Type B pancreatic cell (in vitro differentiated cells): ENCODE results near the gene KCNT2. TPM values are rescaled to one million over a fixed set of nuclear protein-coding genes. Genes with fewer than 3 reads are reported as not detected.
A peak's percentile ranks its signal among the peaks of the same experiment; 100 is the strongest.

ENCODE experiments used
- DNase-seq: peaks from one replicate; pipeline ENCODE4 v3.0.0; 2021; ENCODE audit warnings: mixed read lengths; ENCODE audit not compliant: unreplicated experiment; ENCODE audit errors: extremely low spot score
- H3K27ac Mint-ChIP-seq: 2 replicates; pipeline ENCODE4 v1.8.0; 2021; ENCODE audit warnings: mild to moderate bottlenecking, mixed read lengths
- H3K27me3 Mint-ChIP-seq: 2 replicates; pipeline ENCODE4 v1.8.0; 2021; ENCODE audit warnings: mixed read lengths
- H3K36me3 Mint-ChIP-seq: 2 replicates; pipeline ENCODE4 v1.8.0; 2021; ENCODE audit warnings: mixed read lengths
- H3K4me1 Mint-ChIP-seq: one replicate; pipeline ENCODE4 v1.8.0; 2021; ENCODE audit warnings: mixed read lengths; ENCODE audit not compliant: unreplicated experiment
- H3K4me3 Mint-ChIP-seq: 2 replicates; pipeline ENCODE4 v1.8.0; 2021; ENCODE audit warnings: mild to moderate bottlenecking, mixed read lengths
- H3K9me3 Mint-ChIP-seq: 2 replicates; pipeline ENCODE4 v1.8.0; 2021; ENCODE audit warnings: mixed read lengths
- total RNA-seq: library from RNA; stranded (reverse); gene quantifications from 2 replicates; pipeline ENCODE4 v1.2.1, GENCODE V29; 2021; ENCODE audit warnings: low replicate concordance
- TF ChIP-seq, protein P1 (sequence below): fragments of 200-600 bp; sonication (generic); conservative IDR thresholded peaks from 2 replicates; pipeline ENCODE4 v1.5.0; 2021; ENCODE audit warnings: antibody characterized with exemption, mild to moderate bottlenecking

Gene KCNT2
- total RNA-seq, 1 donor from 2014 or later: 10.9 TPM

DNA sequence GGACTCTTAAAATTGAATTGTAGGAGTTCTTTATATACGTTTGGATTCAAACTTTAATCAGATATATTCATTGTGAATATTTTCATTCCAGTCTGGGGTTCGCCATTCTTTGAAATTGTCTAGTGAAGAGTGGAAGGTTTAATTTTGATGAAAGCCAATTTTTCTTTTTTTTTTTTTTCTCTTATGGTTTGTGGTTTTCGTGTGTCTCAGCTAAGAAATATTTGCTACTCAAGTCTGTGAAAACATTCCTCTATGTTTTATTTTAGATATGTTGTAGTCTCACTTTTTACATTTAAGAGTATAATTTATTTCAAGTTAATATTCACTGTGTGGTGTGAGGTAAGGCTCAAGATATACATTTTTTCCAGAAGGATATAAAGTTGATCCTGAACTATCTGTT, 220.5 kb downstream of the KCNT2 start:
- no peak for DNase-seq
- no peaks in the 10 kb centered on the region for H3K4me1 Mint-ChIP-seq
- H3K4me3 Mint-ChIP-seq: no peak overlapping the region
- TF ChIP-seq, protein P1, sequence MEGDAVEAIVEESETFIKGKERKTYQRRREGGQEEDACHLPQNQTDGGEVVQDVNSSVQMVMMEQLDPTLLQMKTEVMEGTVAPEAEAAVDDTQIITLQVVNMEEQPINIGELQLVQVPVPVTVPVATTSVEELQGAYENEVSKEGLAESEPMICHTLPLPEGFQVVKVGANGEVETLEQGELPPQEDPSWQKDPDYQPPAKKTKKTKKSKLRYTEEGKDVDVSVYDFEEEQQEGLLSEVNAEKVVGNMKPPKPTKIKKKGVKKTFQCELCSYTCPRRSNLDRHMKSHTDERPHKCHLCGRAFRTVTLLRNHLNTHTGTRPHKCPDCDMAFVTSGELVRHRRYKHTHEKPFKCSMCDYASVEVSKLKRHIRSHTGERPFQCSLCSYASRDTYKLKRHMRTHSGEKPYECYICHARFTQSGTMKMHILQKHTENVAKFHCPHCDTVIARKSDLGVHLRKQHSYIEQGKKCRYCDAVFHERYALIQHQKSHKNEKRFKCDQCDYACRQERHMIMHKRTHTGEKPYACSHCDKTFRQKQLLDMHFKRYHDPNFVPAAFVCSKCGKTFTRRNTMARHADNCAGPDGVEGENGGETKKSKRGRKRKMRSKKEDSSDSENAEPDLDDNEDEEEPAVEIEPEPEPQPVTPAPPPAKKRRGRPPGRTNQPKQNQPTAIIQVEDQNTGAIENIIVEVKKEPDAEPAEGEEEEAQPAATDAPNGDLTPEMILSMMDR: no peak
- H3K9me3 Mint-ChIP-seq: no peaks in the 10 kb centered on the region
- no peaks in the 10 kb centered on the region for H3K27me3 Mint-ChIP-seq
- no peak overlapping the region for H3K27ac Mint-ChIP-seq
- H3K36me3 Mint-ChIP-seq: peaks cover 4% of the 10 kb centered on the region

DNA sequence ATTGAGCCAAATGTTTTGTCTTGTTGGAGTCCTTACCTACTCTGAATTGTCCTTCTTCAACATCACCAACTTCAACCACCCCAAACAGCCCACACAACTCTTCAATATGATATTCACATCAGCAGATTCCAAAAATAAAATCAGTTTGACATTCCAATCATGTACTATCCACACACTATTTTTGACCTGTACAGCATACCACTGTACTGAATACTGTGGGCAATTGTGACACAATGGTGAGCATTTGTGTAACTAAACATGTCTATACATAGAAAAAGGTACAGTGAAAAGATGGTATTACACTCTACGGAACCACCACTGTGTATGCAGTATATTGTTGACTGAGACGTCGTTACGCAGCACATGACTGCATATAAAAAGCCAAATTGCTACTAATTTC, 223.1 kb downstream of the KCNT2 start:
- TF ChIP-seq, protein P1: no peak
- Mint-ChIP-seq H3K27me3 (no peaks in the 10 kb centered on the region), H3K9me3 (no peaks in the 10 kb centered on the region), H3K4me1 (peaks cover 3% of the 10 kb centered on the region), H3K4me3 (no peak overlapping the region), H3K36me3 (peaks cover 4% of the 10 kb centered on the region), H3K27ac (no peak overlapping the region)
- no peak for DNase-seq

DNA sequence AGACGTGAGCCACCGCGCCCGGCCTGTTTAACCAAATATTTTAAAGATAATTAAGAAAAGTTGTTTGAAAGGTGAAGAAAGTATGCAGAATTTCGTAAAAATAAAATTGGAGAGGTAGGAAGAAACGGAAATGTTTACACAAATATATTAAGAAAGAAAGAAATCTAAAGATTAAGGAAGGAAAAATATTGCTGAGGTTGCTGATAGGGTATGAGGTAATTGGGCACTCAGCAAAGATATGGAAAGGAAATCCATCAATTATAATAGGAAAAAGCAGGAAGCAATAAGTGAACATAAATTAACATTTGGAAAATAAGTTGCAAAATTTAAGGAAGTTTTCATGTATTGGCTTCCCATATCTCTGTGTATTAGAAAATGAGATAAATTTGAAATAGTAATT, 225.9 kb downstream of the KCNT2 start:
- Mint-ChIP-seq H3K36me3 (peaks cover 4% of the 10 kb centered on the region), H3K27me3 (no peaks in the 10 kb centered on the region), H3K27ac (no peak overlapping the region)

DNA sequence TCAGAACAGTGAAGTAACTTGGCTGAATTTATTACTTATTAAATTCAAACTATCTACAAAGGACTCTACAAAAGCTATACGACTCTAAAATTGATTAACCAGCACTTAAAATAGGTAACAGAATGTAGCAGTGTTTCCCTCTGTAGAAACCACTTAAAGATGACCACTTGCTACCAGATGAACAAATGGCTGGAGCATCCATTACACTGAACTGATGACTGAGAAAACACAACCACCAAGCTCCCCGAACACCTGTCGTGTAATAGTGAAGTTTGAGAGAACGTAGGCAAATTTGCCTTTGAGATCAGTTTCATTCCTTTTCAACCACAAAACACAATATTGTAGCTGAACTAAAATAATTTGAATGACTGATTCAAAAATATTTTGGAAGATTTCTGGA, 226.7 kb downstream of the KCNT2 start:
- TF ChIP-seq, protein P1: no peak
- no peak overlapping the region for H3K4me3 Mint-ChIP-seq
- peaks cover 3% of the 10 kb centered on the region for H3K4me1 Mint-ChIP-seq
- H3K27me3 Mint-ChIP-seq: no peaks in the 10 kb centered on the region
- no peak for DNase-seq
- no peak overlapping the region for H3K27ac Mint-ChIP-seq
- H3K36me3 Mint-ChIP-seq: peaks cover 4% of the 10 kb centered on the region
- no peaks in the 10 kb centered on the region for H3K9me3 Mint-ChIP-seq

More for the DNA sequence above, 225.9 kb downstream of the KCNT2 start:
- DNase-seq: no peak
- Mint-ChIP-seq H3K4me1 (peaks cover 3% of the 10 kb centered on the region), H3K9me3 (no peaks in the 10 kb centered on the region), H3K4me3 (no peak overlapping the region)
- TF ChIP-seq, protein P1: no peak

DNA sequence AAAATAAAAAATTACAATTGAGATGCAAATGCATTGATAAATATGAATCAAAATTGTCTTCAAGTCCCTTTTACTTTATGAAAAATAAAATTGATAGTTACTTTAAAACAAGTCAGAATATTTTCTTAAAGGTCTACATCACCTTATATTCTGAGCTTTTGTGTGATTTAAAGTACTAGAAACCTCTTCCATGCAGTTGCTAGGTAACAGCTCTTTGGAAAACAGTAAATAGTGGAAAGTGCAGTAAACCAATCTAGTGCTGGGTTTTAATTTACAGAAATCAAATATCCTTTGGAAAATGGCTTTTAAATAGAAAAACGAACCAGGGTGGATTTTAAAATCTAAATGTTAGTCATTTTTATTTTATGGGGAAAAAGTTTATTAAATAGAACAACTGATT, 227.9 kb downstream of the KCNT2 start:
- TF ChIP-seq, protein P1: no peak
- H3K27ac Mint-ChIP-seq: no peak overlapping the region
- no peak overlapping the region for H3K4me3 Mint-ChIP-seq
- DNase-seq: no peak
- H3K27me3 Mint-ChIP-seq: no peaks in the 10 kb centered on the region
- H3K36me3 Mint-ChIP-seq: peaks cover 4% of the 10 kb centered on the region
- no peaks in the 10 kb centered on the region for H3K9me3 Mint-ChIP-seq
- peaks cover 3% of the 10 kb centered on the region for H3K4me1 Mint-ChIP-seq

DNA sequence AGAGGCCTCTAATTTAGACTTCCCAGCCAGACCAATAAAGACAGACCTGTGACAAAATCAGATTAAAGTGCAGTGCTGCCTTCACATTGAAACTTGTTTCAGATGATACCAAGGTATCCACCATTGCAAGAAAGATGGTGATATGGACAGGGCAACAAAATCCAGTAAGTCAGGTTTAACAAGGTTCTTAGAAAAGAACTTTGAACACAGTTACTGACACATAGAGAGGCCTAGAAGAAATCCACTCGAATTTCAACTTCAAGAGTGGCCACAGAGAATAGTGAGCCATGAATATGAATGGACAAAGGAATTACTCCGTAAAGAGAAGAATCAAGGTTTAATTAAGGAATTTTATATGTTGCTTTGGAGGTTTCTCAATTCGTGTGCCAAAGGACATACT, 230.4 kb downstream of the KCNT2 start:
- H3K9me3 Mint-ChIP-seq: no peaks in the 10 kb centered on the region
- H3K4me1 Mint-ChIP-seq: peaks cover 3% of the 10 kb centered on the region
- H3K36me3 Mint-ChIP-seq: no peaks in the 10 kb centered on the region
- H3K27ac Mint-ChIP-seq: peak overlapping the region; percentile 37
- no peak overlapping the region for H3K4me3 Mint-ChIP-seq
- no peaks in the 10 kb centered on the region for H3K27me3 Mint-ChIP-seq
- DNase-seq: no peak
- TF ChIP-seq, protein P1: no peak
